GM21526 (cell line): Measurements from ENCODE around the gene AK1.

ENCODE experiments used
- ATAC-seq: cut with Tn5 transposase; IDR thresholded peaks from one replicate; pipeline ENCODE4 v1.9.1; 2021; ENCODE audit warnings: moderate library complexity; ENCODE audit not compliant: unreplicated experiment, low FRiP score

Gene AK1, protein sequence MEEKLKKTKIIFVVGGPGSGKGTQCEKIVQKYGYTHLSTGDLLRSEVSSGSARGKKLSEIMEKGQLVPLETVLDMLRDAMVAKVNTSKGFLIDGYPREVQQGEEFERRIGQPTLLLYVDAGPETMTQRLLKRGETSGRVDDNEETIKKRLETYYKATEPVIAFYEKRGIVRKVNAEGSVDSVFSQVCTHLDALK

DNA sequence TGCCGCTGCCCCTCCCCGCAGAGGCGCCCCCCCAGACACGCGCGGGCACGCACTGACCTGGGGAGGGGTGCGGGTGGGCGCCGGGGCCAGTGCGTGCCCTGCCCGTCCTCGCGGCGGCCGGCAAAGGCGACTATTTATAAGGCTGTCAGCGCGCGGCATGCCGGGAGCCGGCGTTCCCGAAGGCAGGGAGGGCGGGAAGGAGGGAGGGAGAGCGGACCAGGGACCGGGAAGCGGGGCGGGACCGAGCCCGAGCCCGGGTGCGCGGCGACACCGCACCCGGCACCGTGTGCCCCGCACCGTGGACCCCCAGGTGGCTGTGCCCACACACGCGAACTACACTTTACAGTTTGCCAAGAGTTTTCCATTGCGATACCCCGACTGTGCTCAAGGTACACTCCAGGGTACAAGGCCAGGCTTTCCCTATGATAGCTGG is at the start of gene AK1:
Gene AK1 (minus strand): TSS at position 110 of the 433 bp plus-strand sequence. CDS start 3,058 bp downstream, outside the sequence.
- no peak for ATAC-seq

DNA sequence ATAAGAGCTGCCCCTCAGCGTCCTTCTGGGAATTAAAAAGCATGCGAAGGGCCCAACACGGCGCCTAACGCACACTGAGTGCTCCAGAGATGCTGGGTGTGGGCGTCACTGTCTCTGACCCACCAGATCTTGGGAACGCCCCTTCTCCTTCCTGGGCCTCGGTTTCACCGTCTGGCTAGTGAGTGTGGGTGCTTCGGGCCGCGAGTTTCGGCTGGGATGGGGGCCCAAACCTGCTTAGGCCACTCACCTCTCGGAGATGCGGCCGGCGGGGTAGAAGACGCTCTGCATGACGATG is 49.4 kb upstream of the AK1 start:
- no peak for ATAC-seq

DNA sequence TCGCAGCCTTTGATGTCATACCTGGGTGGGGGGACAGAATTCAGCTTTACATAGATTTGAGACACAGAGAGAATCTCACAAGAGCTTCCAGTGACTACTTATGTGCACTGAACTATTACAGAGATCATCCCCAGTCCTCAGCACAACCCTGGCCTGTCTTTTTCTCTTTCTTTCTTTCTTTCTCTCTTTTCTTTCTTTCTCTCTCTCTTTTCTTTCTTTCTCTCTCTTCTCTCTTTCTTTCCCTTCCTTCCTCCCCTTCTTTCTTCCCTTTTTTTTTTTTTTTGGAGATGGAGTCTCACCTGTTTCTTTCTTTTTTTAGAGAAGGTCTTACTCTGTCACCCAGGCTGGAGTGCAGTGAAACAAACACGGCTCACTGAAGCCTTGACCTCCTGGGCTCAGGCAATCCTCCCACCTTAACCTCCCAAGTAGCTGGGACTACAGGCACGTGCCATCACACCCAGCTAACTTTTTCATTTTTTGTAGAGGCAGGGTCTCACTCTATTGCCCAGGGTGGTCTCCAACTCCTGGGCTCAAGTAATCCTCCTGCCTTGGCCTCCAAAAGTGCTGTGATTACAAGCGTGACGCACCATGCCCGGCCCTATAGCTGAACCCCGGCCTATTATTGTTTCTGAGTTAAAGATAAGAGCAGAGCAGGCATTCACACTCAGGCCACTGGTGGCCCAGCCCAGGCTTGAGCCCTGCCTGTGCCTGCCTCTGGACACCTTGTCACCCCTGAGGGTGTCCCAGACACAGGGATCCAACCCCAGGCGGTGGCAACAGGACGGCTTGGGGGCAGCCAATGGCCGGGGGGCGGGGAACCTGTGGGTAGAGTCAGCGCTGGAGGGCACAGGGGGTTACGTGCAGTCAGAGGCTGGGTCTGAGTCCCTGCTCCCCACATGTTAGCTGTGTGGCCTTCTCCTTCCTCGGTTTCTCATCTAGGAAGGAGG is 48.8 kb upstream of the AK1 start:
- no peak for ATAC-seq

DNA sequence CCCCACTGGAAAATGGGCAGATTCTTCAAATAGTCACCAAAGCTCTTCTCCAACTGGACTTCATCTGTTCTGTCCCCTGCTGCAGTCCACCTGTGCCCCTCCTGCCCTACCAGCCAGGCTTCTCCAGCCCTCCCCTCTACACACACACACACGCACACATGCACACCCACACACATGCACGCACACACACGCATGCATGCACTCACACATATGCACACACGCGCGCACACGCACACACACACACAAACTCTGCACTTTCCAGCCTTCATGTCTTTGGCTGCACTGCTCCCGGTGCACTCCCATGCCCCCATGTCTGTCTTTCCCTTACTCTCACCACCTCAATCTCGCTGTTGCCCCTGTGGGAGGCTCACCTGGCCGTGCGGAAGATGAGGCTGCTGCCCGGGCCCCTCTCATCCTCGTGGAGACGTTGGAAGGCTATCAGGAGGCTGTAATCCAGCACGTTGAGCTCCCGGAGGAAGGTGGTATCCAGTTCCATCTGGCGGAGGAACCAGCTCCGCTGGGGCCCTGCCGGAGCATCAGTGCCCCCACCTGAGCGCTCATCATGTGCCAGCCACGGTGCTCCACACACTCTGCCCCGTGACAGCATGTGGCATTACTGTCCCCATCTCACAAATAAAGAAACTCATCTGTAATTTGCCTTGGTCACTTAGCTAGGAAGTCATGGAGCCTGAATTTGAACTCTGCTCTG is 47.4 kb upstream of the AK1 start:
- no peak for ATAC-seq

DNA sequence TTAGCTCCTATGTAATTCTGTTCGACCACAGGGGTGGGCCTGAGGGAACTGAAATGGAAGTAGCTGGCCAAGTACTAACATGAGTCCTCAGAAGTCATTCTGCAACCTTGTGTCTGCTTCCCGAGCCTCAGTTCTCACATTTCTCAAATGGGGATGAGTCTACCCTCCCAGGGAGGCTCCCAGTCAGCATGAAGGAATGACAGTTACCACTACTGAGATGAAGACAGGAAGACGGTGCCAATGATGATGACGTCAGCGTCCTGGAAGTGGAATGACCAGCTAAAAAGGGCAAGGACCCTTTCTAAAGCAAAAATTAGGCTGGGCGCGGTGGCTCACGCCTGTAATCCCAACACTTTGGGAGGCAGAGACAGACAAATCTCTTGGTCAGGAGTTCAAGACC is 46.3 kb upstream of the AK1 start:
- ATAC-seq, result no peak

DNA sequence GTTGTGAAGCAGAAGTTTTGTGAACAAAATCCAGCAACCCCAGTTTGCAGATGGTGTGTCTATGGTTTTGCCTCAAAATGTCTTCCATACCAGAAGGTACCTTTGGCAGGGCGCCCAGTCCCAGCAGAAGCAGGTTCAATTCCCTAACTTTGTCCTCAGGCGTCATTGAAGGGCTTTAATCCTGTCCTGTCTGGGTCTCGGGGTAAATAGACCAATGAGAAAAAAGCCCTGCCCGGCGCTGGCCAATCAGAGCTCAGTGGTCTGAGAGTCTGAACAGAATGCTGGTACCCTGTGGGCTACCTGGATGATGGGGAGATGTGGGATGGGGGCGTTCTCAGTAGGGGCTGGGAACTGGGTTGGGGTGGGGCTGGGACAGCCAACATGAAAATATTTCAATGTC is 45.6 kb upstream of the AK1 start:
- no peak for ATAC-seq

DNA sequence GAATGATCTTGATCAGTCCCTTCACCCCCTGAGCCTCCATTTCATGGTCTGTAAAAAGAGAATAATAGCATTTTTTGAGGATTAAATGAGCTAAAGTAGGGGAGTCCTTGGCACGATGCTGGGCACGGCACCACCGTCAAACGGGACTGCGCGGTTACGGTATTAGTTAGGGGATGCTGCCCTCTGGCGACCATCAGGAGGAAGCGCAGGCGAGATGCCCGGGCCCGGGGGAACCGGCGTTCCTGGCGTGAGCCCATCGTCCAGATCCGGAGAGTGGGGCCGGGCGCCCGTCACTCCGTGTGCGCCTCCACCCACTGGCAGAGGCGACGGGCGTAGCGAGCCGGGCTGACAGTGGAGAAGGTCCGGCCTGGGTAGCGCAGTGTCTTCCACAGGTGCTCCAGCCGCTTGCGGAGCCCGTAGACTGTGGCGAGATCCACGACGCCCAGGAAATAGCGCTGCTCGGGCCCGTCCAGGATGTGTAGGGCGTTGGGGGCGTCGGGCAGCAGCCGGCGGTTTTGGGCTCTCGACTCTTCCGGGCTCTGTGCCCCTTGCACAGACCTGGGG is 44.2 kb upstream of the AK1 start:
- no peak for ATAC-seq

DNA sequence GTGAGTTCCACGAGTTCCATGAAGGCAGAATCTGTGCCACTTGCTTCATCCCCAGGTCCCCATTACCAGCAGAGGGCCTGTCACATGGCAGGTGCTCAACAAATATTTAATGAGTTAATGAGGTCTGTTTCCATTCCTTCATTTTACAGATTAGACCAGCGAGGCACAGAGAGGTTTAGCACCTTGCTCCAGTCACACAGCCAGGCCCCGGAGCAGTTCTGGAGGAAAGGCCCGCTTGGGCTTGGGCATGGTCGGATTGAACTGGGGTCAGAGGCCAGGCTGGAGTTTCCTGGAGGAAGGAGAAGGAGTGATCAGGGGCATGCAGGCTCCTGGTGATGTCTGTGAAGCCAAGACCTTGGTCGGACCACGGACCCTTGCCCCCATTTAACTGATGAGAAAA is 43.3 kb upstream of the AK1 start:
- no peak for ATAC-seq

DNA sequence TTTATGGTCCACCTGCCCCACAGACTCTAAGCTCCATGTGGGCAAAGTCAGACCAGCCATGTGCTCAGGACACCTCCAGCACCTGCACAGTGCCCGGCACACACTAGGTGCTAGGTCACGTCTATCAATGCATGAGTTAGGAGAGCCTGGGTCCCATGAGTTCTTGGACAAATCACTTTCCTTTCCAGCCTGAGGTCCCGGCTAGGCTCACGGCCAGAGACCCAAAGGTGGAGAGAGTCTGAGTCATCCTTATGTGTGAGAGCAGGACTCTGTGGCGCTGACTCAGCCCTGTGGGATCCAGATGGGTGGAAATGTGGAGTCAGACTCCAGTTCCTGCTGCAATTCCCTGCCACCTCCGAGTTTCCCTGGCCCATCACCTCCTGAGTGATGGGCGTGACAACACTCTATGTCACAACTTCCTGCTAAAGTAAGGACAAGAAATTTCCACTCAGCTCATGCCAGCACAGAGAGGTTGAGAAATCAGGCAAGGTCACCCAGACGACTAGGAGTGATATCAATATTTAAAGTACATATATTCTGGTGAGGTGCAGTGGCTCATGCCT is 41.9 kb upstream of the AK1 start:
- ATAC-seq, result no peak

DNA sequence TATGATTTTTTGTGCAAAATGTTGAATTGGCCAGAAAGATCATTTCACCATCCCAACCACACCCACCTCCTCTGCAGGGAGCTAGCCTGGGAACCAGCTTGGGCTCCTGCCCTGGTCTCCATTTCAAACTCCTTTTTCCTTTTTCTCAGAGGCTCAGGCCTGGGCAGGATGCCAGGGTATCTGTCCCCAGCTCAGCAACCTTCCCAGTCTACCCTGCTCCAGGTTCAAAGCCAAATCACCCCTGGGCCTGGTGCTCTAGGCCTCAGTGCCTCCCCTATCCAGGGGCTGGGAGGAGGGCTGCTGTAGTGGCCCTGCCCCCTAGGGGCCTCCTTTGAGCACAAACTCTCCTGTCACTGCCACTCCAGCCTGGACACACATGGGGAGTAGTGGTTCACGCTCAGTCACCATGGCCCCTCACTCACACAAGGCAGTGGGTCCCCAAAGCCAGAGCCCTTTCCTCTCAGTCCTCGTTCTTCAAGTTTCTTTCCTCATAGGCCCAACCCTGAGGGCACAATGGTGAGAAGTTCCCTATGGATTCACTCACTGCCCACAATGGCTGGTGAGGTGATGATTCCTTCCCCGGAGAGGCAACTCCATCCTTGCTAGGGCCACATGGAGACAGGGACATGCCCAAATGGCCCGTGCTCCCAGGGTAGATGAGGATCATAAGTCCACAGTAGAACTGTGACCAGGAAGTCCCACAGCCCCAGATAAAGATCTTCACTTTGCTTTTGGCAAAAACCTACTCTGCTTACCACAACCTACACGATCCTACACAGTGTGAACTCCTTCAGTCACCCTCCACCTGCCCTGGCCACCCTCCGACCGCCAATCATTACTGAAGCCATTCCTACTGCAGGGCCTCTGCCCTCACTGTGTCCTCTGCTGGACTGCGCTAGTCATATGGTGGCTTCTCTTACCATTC is 41.0 kb upstream of the AK1 start:
- ATAC-seq, result no peak

DNA sequence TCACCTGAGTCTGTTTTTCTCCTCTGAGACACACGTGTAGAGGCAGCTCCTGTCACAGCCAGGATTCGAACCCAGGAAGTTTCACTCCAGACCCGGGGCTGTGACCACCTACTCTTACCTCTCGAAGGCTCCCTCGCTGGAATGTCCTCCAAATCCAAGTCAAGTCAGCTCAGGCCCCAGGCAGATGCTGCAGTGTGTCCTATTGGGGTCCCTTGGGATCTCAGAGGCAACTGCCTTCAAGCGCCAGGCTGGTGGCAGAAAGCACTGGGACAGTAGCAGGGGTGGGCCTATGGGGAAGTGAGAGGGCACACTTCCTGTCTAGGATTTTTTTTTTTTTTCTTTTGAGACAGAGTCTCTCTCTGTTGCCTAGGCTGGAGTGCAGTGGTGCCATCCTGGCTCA is 40.1 kb upstream of the AK1 start:
- no peak for ATAC-seq

DNA sequence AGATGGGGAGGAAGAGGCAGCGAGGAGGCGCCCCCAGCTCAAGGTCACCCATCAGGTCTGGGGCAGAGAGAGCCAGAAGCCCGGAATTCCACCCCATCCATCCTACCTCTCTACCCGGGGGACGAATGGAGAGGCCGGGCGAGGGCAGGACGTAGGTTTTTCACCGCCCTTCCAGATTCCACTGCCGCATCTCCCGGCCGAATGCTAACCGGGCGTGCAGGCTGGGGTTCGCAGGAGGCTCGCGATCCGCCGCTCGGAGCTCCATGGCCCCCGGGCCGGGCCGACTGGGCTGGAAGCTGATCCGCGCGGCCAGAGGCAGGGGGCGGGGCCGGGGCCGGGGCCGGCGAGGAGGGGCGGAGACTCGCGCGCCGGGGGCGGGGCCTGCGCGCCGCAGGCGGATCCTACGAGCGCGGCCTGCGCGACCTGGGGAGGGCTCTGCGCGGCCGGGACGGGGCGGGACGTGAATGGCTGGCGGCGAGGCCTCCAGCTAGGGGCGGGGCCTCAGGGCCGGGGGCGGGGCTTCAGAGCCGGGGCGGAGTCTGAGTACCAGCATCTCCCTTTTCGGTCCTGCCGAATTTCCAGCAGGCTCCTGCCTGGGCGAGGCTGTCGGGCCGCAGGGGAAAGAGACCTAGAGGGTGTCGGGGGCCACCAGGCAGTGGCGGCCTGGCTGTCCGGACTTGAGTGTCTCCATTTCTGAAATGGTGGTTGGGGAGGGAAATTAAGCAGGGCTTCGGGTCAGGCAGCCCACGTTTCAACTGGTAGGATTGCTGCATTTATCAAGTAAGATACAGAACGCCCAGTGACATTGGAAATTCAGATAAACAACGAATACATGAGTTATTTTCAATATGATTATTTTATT is 39.5 kb upstream of the AK1 start, which contains the start of gene ST6GALNAC4:
Gene ST6GALNAC4 (minus strand): TSS at position 322 of the 862 bp plus-strand sequence. CDS start 622 bp downstream, outside the sequence.
- ATAC-seq, result peak; percentile 54

DNA sequence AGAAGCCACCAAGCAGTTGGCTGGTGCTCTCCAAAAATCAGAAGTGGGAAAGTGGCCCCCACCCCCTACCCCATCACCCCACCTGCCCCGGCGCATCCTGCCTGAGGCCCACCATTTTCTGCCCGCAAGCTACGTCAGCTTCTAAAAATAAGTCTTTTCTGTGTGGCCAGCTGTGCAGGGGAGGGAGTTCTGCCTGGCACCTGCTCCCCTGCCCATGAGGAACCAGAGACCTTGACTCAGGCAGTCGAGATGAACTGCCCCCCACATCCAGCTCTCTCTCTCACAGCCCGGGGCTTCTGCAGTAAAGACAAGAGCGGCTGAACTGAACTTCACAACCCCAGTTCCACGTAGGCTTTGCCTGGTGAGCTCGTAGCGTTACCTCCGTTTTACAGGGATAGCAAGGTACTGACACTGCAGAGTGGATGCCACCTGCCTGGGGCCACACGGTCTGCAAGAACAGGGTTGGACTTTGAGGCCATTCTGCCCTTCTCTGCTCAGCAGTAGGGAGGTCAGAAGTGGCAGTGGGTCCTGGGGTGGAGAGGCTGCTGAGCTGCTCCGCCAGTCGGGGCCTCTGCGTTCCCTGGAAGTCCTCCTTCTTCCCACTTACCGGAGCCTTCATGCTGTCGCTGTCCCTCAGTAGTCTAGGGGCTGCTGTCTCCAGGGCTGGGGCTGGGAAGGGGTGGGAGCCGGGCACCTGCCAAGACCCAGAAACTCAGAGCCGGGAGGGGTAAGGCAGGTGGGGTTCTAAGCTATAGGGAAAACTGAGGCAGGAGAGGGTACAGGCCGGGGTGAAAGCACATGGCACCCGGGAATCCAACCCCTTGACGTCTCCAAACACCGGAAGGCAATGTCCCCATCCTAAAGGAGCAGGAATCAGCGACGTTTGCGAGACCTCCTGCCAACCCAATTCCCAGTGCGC is 38.6 kb upstream of the AK1 start:
- no peak for ATAC-seq

DNA sequence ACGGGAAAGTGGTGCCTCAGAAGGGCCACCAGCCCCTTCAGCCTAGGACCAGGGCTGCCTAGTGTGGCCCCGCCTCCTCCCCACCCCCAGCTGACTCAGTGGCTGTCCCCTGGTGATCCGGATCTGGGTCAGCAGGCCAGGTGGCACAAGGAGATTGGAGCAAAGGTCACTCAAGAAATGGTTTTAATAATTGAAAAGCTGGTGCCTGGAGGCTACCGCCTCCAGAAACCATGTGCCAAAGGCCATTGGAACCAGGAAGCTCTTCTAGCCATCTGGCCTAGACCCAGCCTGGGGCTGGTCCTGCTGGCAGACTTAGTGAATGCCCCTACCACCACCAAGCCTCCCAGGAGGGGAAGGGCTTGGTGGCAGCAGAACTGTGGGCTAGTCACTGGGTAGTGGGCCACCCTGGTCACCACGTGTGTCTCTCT is 37.9 kb upstream of the AK1 start:
- ATAC-seq, result no peak

DNA sequence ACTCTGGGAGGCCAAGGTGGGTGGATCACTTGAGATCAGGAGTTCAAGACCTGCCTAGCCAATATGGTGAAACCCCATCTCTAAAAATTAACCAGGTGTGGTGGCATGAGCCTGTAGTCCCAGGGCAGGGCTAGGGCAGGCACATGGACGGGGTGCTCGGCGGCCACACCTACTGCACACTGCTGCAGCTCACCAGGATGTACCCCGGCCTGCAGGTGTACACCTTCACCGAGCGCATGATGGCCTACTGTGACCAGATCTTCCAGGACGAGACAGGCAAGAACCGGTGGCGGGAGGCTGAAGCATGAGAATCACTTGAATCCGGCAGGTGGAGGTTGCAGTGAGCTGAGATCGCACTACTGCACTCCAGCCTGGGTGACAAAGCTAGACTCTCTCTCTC is 36.2 kb upstream of the AK1 start:
- ATAC-seq, result no peak

DNA sequence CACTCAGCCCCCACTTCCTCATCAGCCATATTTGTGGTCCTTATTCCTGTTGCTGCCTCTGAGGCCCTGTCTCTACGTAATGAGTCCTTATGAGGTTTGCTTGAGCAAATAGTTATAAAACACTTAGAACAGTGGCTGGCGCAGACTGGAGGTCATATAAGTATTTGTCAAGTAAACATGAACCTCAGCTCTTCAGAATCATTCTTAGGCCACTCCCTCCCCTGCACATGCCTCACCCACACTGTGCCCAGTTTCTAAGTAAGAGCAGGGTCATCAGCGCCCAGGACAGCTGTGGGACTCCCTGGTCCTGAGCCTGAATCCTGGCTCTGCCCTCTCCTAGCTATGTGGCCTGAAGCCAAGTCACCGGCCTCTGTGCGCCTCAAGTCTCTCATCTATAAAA is 35.4 kb upstream of the AK1 start:
- no peak for ATAC-seq

DNA sequence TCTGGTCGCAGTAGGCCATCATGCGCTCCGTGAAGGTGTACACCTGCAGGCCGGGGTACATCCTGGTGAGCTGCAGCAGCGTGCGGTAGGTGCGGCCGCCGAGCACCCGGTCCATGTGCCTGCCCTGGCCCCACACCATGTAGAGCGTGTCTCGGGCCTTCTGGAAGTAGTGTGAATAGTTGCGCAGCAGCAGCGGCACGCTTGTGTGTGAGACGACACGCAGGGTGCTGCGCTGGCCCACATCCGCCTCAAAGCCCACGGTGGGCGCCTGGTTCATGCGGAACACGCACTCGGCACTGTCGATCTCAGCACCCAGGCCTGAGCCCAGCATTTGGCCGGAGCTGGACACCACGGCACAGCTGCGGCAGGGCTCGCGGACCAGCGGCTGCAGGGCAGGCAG is 34.8 kb upstream of the AK1 start:
- no peak for ATAC-seq
